H1 (cell line): Measurements from ENCODE around the gene ALOX15. TPM values are rescaled to one million over a fixed set of nuclear protein-coding genes. Genes with fewer than 3 reads are reported as not detected.

Source experiments
- HDAC6 ChIP-seq: IDR thresholded peaks from one replicate; pipeline ENCODE4 v1.7.1; 2012; ENCODE audit warnings: low read depth, mild to moderate bottlenecking, inconsistent platforms, low read length, moderate library complexity
- RAD21 ChIP-seq, 2 experiments: IDR thresholded peaks in 1 of 2; conservative IDR thresholded peaks in 1 of 2; 2 replicates each; pipeline ENCODE4 v1.6.1; 2011; ENCODE audit warnings: low read depth in 2 of 2, low read length in 2 of 2, improper control_type of control experiment in 1 of 2, inconsistent platforms in 1 of 2, mild to moderate bottlenecking in 1 of 2, moderate library complexity in 1 of 2
- RFX5 ChIP-seq: IDR thresholded peaks from 2 replicates; pipeline ENCODE4 v1.6.1; 2011; ENCODE audit warnings: low read depth, low read length, improper control_type of control experiment, borderline replicate concordance
- SIRT6 ChIP-seq: IDR thresholded peaks from one replicate; pipeline ENCODE4 v1.7.1; 2012; ENCODE audit warnings: low read length, inconsistent platforms
- SIX5 ChIP-seq: IDR thresholded peaks from 2 replicates; pipeline ENCODE4 v1.6.1; 2011; ENCODE audit warnings: mild to moderate bottlenecking, low read depth, low read length
- SRF ChIP-seq: IDR thresholded peaks from 2 replicates; pipeline ENCODE4 v1.6.1; 2011; ENCODE audit warnings: mild to moderate bottlenecking, low read depth, low read length, moderate library complexity
- TAF1 ChIP-seq: IDR thresholded peaks from 2 replicates; pipeline ENCODE4 v1.6.1; 2011; ENCODE audit warnings: mild to moderate bottlenecking, low read depth, low read length
- YY1 ChIP-seq: IDR thresholded peaks from 2 replicates; pipeline ENCODE4 v1.6.1; 2011; ENCODE audit warnings: low read depth, mild to moderate bottlenecking, low read length
- polyA plus RNA-seq, 7 experiments: library from polyadenylated mRNA; depleted of rRNA in 3 of 7; stranded (reverse) in 5 of 7; unstranded in 2 of 7; fragments of >200 nt in 5 of 7; fragments of 200-250 nt in 2 of 7; gene quantifications; 1 replicate in 5 of 7; 2 replicates in 1 of 7; 4 replicates in 1 of 7; pipeline versions ENCODE4 v1.2.1 to v1.2.3, GENCODE V29; 2011 to 2013; ENCODE audit warnings: missing spikeins in 2 of 7, mixed read lengths in 2 of 7
- total RNA-seq: library from RNA; stranded (reverse); fragmentation: NEBNext Ultra II Directional; extraction: Animal tissue kit (Norgen Biotek cat#: 25700); gene quantifications from 2 replicates; pipeline ENCODE4 v1.2.1, GENCODE V29; 2021

Gene ALOX15
- total and polyA plus RNA-seq, 2 of the 8 experiments (the other 6 are each of a cell fraction or from before 2014, with no cell fraction given), result 1.5 to 1.7 TPM

GRCh38 chr17:4598776-4599504 is 42.5 kb downstream of the ALOX15 start (continued):
- no peak for TF ChIP-seq HDAC6
- TF ChIP-seq RAD21 (IDR thresholded peaks at IDR 0.05 in 1 of 2, conservative IDR thresholded peaks at IDR 0.05 in 1 of 2; ENCODE audit: low read depth in 2 of 2, low read length in 2 of 2), result no peak
- no peak for TF ChIP-seq TAF1
- no peak for TF ChIP-seq YY1
- TF ChIP-seq SIX5, result no peak
- TF ChIP-seq RFX5, result no peak
- TF ChIP-seq SRF, result no peak
- TF ChIP-seq SIRT6, result no peak
